ENCODE results near the gene SLC41A3.
"Not testable (repeated sequence)": the region's sequence is repeated elsewhere in the genome, so short reads cannot be mapped to it uniquely, and the experiment has no call there.

Gene SLC41A3

DNA sequence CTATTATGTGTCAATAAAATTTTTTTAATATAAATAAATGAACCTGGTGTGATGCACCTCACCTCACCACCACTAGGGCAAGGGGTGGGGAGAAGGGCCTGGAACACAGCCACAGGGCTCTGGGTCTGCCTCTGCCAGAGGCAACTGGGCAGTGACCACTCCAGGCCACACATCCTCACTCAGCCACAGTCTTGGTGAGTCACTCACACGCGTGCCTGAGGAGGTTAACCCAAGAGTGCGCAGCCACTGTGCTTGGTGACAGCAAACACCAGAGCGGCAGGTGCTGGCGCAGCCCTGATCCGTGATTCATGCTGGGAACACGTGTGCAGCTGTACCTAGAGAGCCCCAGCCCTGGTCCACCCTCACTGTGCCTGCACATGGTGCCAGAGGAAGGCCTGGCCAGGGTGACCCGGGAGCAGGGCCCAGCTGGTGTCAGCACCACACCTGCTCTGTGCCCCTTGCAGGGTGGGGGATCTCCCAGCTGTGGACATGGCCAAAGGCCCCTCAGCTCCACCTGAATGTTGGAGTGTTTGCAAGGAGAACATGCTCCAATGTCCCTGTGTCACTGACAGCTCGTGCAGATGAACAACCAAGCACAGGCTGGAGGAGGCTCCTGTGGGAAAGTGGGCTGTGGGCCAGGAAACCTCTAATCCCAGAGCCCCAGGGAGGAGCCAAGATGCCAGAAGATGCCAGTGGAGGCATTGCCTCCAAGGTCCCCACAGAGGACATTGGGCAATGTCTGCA, 2.1 kb downstream of the SLC41A3 start:
- peak; percentile 3 for DNase-seq

DNA sequence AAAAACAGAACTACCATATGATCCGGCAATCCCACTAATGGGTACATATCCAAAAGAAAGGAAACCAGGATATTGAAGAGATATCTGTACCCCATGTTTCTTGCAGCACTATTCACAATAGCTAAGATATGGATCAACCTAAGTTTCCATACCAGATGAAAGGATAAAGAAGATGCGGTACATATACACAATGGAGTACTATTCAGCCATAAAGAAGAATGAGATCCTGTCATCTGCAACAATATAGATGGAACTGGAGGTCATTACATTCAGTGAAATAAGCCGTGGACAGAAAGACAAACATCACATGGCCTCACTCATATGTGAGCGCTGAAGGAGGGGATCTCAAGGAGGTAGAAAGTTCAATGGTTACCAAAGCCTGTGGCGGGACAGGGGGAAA, 3.0 kb downstream of the SLC41A3 start:
- no peak for DNase-seq

DNA sequence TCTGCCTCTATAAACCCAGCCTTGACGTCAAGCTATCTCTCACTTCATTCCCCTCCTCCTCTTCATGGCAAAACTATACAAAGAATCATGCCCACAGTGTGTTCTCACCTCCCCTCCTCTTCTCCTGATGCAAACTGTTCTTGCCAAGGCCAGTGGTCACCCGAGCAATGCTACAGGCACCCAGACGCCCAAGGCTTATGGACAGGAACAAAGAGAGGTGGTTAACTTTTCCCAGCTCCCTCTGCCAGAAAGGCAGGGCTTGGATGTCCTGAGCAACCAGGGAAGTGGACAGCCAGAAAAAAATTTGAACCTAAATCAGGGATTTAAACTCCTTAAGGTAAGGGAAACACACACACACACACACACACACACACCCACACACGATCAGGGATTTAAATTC, 5.1 kb downstream of the SLC41A3 start:
- DNase-seq, result no peak

DNA sequence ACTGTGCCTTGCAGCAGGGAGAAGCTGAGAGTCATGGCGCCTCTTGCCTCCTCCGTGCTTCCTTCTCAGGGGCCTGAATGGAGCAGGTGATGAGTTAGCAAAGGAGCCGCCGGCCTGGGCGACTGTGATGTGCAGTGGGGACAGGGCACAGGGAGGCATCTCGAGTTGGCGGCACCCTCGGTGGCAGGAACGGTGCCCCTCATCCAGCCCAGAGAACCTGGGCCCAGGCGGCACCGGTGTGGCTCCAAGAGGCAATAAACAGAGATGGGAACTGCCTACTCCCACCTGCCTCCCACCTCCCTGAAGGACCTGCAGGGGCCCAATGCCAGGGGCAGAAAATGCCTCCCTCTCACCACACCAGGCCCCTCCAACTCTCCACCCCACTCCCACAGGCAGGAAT, 6.2 kb downstream of the SLC41A3 start:
- DNase-seq, result no peak

DNA sequence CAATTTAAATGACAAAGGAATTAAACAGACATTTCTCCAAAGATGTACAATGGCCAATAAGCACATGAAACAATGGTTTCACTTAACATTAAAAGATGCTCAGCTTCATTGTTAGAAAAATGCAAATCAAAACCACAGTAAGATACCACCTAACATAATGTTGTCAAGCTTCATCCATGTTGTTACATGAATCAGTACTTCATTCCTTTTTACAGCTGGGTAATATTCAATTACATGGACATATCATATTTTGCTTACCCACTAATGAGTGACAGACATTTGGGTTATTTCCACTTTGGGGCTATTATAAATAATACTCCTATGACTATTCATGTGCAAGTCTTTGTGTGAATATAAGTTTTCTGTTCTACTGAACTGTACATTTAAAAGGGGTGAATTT, 7.8 kb downstream of the SLC41A3 start:
- no peak for DNase-seq

DNA sequence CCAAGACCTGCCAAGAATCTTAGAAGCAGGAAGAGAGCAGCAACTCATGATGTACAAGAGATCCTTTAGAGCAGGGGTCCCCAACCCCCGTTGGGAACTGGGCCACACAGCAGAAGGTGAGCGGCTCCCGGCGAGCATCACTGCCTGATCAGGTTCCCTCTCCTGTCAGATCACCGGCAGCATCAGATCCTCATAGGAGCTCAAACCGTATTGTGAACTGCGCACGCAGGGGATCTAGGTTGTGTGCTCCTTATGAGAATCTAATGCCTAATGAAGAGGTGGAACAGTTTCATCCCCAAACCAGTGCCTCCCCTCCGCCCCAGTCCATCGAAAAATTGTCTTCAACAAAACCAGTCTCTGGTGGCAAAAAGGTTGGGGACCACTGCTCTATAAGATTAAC, 13.8 kb downstream of the SLC41A3 start:
- no peak for DNase-seq

DNA sequence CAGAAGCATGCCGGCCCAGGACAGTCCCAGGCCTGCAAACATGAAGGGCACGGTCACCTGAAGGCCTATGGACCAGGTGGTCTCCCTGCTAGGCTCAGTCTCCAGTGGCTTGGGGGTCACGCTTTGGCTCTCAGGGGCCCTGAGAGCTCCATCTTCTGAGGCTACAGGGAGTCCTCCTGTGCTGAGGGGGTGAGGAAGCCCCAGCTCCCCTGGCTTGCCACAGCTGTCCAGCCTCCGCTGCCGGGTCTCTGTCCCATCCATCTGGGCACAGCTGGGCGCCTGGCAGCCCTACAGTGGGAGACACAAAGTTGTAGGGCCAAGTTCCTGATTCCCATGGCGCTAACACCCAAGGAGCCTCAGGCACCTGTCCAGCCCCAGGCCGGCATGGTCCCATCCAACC, 16.0 kb downstream of the SLC41A3 start:
- DNase-seq, result no peak

DNA sequence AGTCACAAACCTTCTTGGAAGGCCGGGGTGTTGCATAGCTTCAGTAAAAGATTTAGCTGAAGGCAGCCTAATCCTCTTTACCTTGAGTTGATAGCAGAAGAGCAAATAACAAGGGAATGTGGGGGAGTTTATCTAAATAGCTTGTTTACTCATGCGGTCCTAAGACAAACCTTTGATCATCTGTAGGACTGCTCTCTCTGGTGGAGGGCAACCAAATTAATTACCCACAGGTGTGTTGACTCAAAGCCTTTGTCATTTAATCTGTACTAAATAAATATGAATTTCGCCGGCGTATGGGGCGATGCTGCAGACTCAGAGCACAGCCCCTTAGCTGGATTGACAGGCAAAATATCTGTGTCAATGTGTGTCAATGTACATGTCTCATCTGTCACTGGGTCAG, 17.2 kb downstream of the SLC41A3 start:
- not testable (repeated sequence) for DNase-seq

DNA sequence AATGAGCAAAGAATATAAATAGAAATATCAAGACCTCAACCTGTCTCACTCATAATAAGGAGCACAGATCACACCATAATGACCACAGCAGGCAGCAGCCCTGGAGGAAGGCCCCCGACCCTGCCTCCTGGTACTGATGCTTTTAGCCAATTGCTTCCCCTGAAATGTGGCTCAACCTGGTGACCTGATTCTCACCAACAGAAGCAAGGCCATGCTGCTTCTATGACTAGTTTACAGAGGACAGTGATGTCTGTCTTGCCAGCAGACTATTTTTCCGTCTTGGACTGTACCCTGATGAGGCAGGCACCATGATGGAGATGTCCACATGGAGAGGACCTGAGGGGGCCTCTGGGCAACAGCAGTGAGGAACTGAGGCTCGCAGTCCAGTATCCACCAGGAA, 18.0 kb downstream of the SLC41A3 start:
- no peak for DNase-seq

DNA sequence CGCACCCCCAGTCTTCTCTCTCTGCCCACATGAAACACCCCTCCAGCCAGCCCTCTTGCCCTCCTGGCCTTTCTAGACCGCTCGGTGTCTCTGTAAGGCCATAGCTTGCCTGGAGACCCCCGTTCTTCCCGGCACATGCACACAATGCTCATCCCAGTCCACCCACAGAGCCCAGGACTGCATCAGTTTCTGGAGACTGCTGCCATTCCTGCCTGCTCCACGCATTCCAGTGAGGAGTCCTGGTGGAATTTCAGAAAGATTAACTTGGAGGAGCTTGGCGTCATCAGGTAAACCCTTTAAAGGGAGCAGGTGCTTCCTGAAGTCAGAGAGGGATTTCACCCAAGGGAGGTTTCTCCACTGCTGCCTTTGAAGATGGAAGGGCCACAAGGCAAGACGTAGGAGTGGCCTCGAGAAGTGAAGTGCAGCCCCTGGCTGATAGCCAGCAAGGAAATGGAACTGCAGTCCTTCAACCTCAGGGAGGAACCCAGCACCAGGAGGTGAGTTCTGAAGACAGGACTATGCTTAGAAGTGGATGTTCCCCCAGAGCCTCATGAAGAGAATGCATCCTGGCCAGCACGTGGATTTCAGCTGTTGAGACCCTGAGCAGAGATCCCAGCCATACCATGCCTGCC, 19.2 kb downstream of the SLC41A3 start:
- no peak for DNase-seq

DNA sequence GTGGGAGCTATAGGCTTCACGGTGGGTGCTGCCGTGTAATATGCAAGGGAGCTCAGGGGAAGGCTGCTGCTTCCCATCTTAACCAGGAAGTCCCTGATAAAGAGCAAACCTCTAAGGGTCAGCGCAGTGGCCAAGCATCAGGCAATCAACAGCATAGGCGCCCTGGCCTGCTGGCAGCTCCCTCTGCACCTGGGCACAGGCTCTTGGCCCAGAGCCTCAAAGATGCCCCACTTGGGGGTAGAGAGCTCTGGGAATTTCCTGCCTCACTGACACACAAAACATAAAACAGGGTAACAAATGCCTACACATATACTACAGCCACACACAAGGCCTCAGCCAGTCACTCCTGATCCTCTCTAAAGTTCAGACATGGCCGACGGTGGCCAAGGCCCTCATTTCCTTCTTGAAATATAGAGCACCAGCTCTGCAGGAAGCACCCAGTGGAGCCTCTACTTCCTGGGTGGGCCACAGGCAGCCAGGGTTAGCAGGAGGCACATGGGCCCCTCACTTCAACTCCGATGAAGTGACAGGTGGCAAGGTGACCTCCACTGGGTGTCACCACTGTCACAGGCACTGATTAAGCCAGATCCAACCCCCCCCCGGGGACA, 20.5 kb downstream of the SLC41A3 start:
- no peak for DNase-seq

DNA sequence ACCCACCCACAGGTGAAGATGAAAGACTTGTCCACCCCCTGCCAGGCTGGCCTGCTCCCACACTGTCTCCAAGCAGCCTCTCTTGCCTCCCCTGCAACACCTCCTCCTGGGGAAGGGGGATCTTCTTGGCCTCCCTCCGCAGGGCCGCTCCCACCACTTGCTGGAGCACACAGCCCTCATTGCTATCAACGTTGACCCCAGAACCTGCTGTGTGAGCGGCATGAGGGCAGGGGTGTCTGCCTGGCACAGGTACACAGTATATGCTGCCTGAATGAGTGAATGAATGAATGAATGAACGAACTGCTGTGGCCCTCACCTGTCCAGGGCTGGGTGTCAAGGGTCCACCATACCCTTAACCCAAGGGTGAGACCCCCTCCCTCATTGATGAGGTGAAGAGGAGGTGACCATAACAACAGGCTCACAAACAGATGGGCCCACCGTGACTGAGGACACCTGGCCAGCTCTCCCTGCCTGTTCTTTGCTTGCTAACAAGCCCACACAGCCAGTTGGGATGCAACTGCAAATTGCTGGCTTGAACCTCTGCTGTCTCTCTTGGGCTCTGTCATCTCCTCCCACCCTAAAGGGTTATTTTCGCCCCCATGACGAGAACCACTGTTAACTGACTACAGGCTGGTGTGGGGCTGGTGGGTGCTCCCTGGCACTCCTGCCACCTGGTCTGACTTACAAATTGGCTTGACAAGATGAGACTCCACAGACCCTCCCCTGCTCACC, 22.5 kb downstream of the SLC41A3 start:
- DNase-seq, result no peak

DNA sequence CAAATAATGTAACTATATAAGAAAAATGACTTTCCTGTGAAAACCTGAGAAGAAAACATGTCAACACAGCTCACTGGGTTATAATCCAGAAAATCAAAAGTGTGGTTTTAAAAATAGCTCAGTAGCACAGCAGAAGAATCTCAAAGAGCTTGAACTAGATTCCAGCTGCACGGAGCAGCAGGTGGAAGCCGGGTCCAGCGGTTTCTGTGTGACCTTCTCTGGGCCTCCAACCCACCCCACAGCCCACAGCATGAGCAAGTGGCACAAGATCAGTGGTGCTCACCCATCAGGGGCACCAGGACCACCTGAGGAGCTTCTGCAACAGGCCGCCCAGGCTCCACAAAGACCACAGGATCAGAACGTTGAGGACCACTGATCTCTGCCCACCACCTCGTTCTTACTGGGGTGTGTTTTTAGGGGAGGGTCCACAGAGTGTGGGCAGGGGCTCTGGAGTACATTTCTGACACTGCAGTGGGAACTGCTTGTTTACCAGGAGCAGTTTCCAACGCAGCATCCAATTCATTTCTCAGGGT, 23.2 kb downstream of the SLC41A3 start:
- DNase-seq, result no peak

DNA sequence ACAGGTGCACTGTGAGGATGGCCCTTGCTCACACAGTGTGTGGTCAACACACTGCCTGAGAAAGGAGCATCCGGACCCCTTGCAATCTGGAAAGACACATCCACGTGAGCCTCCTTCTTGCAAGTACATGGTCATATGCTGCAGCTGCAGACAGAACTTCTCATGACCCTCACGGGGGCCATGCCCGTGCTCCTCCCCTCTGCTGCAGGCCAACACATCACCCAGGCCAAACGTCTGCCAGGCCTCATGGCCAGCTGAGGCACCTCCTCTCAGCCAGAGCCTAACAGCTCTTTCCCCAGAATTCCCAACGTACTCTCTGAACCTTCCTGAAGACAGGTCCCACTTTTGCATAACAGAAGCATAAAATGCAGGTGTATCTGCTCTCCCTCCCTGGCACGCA, 25.3 kb downstream of the SLC41A3 start:
- no peak for DNase-seq

DNA sequence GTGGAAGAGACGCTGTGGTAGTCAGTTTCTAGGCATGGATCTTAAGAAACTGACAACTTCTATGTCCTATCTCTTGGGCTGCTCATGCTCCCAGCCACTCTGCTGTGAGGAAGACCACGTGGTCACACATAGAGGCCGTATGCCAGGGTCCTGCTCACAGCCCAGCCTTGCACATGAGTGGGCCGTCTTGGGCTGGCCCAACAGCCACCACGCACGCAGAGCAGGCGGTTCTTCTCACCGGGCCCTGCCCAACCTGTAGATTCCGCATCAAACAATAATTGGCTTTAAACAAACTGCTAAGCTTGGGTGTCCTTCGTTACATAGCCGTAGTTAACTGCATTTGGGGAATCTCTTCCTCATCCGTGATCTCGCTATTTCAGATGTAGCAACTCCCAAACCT, 26.0 kb downstream of the SLC41A3 start:
- no peak for DNase-seq

DNA sequence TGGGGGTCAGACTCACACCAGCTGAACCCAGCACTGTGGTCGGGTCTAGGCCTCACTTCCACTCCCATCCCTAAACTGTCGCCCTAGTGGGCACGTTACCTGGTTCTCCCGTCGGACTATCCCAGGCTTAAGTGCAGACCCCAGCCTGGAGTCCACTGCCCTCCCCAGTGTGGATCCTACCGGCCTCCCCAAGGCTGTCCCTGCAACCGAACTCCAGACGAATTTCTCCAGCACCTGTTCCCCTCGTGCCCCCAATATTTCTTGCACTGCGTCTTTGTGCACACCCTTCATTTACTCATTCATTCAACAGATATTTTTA, 26.5 kb downstream of the SLC41A3 start:
- DNase-seq, result no peak

DNA sequence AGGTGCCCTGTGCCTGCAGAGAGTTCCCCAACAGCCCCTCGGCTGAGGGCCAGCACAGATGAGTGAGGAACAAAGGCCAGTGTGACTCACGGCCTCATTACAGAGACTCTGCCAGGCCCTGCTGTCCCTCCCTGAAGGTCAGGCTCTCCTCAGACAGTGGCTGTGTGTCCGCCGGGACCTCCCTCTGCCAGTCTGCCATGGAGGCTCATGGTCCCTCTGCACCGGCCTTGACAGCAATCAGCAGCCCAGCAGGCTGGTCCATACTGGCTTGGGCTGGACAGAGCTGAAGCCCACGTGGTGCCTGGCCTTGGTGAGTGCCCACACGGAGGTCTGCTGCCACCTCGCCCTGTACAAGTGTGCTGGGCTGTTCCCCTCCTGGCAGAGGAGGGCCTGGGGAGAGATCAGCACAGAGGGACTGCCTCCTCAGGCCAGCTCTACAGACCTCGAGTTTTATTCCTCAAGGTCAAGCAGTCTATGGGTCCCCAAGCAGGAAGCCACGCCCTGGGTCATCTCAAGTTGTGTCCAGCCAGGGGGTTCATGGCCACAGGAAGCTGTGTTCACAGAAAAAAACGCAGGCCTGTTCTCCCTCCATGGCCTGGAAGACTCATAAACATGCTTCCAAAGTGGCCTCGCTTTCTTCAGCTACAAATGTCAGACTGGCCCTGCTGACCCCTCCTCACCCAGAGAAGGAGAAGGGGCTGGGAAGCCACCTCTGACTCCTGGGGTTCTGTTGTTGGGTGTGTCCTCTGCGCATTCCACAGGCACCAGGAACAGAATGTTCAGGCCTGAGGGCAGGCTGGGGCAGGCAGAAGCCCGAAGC, 27.0 kb downstream of the SLC41A3 start:
- DNase-seq, result no peak

DNA sequence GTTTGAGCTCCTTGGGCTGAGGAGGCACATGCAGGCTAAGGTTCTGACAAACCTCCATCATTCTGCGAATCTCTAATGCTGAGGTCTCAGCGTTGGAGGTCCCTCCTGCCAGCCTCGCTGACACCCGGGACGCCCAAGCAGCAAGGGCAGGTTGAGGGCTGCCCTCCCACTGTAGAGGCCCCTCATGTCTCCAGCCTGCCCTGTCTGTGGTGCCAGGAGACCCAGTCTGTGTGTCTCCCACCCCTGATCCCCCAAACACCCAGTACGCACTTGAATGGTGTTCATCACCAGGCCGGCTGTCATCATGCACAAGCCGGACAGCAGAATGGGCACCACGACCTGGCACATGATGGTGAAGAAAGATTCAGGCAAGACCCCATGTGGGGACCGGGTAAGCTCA, 27.8 kb downstream of the SLC41A3 start:
- no peak for DNase-seq

DNA sequence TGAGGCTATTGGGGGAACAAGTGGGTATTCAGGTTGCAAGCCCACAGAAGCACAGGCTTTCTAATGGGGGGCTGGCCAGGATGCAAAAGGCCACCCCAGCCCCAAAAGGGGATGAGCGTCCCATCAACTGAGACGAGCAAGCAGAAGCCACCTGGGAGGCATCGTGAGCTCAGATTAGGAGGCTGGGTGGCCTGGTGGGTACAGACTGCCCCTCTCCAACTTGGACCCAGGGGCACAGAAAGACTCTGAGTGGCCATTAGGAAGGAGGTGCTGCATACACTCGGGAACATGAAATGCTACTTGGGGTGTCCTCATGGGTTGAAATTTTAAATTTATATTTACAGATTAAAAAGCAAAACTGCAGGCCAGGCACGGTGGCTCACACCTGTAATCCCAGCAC, 29.1 kb downstream of the SLC41A3 start:
- DNase-seq, result no peak

DNA sequence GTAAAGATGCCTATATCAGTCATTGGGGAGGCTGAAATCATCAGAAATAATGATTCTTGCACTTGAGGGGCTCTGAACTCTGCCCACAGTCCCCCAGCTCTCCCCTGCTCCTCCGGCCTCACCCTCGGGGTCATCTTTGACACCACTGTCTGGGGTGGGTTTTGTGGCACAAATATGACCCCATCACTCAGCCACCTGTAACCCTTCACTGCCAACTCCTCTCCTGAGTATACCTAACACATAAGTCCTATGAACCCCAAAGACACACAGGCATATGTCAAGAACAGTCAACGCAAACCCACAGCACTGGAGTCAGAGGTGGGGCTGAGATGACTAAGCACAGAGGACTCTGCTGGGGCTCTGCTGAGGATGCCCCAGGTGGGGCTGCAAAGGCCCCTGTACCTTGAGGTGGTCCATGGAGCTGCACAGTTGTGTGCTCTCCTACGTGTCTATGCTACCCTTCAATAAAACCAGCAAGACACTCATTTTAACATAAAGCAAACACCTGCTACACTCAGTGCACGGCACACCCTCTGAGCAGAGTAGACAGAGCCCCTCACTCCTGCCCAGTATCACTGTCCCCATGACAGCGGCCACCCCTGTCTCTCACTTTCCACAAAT, 29.9 kb downstream of the SLC41A3 start:
- DNase-seq, result no peak

DNA sequence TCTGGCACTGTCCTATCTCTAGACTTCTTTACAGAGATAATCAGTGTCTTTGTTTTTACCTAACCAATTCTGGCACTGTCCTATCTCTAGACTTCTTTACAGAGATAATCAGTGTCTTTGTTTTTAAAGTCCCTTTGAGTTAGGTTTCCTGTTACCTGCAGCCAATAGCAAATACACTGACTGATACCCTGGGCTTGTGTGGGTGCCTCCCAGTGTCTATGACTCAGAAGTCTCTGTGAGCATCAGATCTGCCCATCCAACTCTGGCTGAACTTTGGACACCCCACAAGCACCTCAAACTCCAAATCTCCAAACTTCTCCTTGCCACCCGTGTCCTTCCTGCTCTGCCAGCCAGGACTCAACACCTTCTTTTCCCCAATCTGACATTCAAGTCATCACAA, 30.4 kb downstream of the SLC41A3 start:
- no peak for DNase-seq

Data from activated CD4-positive, alpha-beta T cell treated with anti-CD3 and anti-CD28 coated beads, Interleukin-2, amount 50 U/mL, for 16 hours (primary cell).